ENCODE results near the gene AMOTL2.

The AMOTL2 gene

GRCh38 chr3:134353171-134353825, 20.9 kb downstream of the AMOTL2 start:
- no peak for DNase-seq (ENCODE audit: low read depth)

GRCh38 chr3:134352031-134352671, 22.1 kb downstream of the AMOTL2 start:
- DNase-seq (ENCODE audit: low read depth), result no peak

- no peak for DNase-seq (ENCODE audit: low read depth)
These were observed 22.8 kb downstream of the AMOTL2 start for GRCh38 chr3:134351427-134351826.

GRCh38 chr3:134350861-134351311, 23.4 kb downstream of the AMOTL2 start:
- DNase-seq (ENCODE audit: low read depth), result no peak

- no peak for DNase-seq (ENCODE audit: low read depth)
These were observed 24.0 kb downstream of the AMOTL2 start for GRCh38 chr3:134350266-134350665.

- DNase-seq (ENCODE audit: low read depth), result no peak
These were observed 25.7 kb downstream of the AMOTL2 start for GRCh38 chr3:134348524-134348923.

GRCh38 chr3:134347551-134347950, 26.7 kb downstream of the AMOTL2 start:
- DNase-seq (ENCODE audit: low read depth), result no peak

- DNase-seq (ENCODE audit: low read depth), result no peak
These were observed 27.5 kb downstream of the AMOTL2 start for GRCh38 chr3:134346744-134347143.

- DNase-seq (ENCODE audit: low read depth), result no peak
These were observed 29.0 kb downstream of the AMOTL2 start for GRCh38 chr3:134345202-134345601.

GRCh38 chr3:134344560-134344959, 29.7 kb downstream of the AMOTL2 start:
- no peak for DNase-seq (ENCODE audit: low read depth)

- DNase-seq (ENCODE audit: low read depth), result no peak
These were observed 32.0 kb downstream of the AMOTL2 start for GRCh38 chr3:134342259-134342658.

- no peak for DNase-seq (ENCODE audit: low read depth)
These were observed 32.9 kb downstream of the AMOTL2 start for GRCh38 chr3:134341389-134341788.

GRCh38 chr3:134340982-134341365, 33.3 kb downstream of the AMOTL2 start:
- no peak for DNase-seq (ENCODE audit: low read depth)

- DNase-seq (ENCODE audit: low read depth), result no peak
These were observed 33.8 kb downstream of the AMOTL2 start for GRCh38 chr3:134340362-134340981.

GRCh38 chr3:134339913-134340312, 34.3 kb downstream of the AMOTL2 start:
- DNase-seq (ENCODE audit: low read depth), result no peak

- DNase-seq (ENCODE audit: low read depth), result no peak
These were observed 34.9 kb downstream of the AMOTL2 start for GRCh38 chr3:134339331-134339730.

- no peak for DNase-seq (ENCODE audit: low read depth)
These were observed 35.6 kb downstream of the AMOTL2 start for GRCh38 chr3:134338516-134339261.

GRCh38 chr3:134338201-134338512, 36.1 kb downstream of the AMOTL2 start:
- no peak for DNase-seq (ENCODE audit: low read depth)

GRCh38 chr3:134337511-134338200, 36.6 kb downstream of the AMOTL2 start:
- no peak for DNase-seq (ENCODE audit: low read depth)

- DNase-seq (ENCODE audit: low read depth), result no peak
These were observed 37.2 kb downstream of the AMOTL2 start for GRCh38 chr3:134337071-134337482.

- DNase-seq (ENCODE audit: low read depth), result no peak
These were observed 37.7 kb downstream of the AMOTL2 start for GRCh38 chr3:134336587-134336986.

GRCh38 chr3:134334901-134335280, 39.4 kb downstream of the AMOTL2 start:
- DNase-seq (ENCODE audit: low read depth), result no peak

Data from CMK (cell line).